ENCODE data around the gene PDZD4.
A peak's percentile ranks its signal among the peaks of the same experiment; 100 is the strongest.

Gene PDZD4

DNA sequence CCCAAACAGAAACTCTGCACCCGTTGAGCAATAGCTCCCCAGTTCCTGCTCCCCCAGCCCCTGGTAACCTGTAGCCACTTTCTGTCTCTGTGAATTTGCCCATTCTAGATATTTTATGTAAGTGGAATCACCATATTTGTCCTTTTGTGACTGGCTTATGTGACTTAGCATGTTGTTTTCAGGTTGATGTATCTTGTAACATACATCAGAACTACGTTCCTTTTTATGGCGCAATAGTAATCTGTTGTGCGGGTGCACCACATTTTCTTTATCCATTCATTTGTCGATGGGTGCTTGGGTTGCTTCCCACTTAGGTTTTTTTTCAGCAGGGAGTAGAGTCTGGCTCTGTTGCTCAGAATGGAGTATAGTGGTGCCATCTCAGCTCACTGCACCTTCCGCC, 6.6 kb upstream of the PDZD4 start:
- no peaks in the 10 kb centered on the region for H3K9me3 ChIP-seq
- H3K4me3 ChIP-seq: no peak overlapping the region
- in situ Hi-C loops (cut with MboI; ENCODE audit: low sequenced_read_pairs): no loop called here
- no peaks in the 10 kb centered on the region for H3K27me3 ChIP-seq (ENCODE audit: low read depth)
- no peak for DNase-seq (ENCODE audit: low spot score in 2 of 2)
- no peaks in the 10 kb centered on the region for H3K4me1 ChIP-seq
- H3K36me3 ChIP-seq (replicated peaks): no peaks in the 10 kb centered on the region

DNA sequence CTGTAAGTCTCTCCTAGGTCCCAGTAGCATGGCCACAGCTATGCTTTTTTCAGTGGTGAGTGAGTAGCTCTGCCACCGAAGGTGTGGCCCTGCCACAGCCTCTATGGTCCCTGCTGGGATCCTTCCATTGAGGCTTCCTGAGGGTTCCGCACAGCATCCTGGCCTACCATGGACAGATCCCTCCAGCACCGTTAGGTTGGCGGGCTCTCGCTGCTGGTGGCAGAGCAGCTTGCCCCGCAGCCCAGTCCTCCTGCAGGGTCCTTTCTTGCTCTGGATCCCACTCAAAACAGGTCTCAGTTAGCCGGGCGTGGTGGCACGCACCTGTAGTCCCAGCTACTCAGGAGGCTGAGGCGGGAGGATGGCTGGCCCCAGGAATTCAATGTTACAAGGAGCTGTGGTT, 2.4 kb upstream of the PDZD4 start:
- in situ Hi-C loops (cut with MboI; ENCODE audit: low sequenced_read_pairs): no loop called here

DNA sequence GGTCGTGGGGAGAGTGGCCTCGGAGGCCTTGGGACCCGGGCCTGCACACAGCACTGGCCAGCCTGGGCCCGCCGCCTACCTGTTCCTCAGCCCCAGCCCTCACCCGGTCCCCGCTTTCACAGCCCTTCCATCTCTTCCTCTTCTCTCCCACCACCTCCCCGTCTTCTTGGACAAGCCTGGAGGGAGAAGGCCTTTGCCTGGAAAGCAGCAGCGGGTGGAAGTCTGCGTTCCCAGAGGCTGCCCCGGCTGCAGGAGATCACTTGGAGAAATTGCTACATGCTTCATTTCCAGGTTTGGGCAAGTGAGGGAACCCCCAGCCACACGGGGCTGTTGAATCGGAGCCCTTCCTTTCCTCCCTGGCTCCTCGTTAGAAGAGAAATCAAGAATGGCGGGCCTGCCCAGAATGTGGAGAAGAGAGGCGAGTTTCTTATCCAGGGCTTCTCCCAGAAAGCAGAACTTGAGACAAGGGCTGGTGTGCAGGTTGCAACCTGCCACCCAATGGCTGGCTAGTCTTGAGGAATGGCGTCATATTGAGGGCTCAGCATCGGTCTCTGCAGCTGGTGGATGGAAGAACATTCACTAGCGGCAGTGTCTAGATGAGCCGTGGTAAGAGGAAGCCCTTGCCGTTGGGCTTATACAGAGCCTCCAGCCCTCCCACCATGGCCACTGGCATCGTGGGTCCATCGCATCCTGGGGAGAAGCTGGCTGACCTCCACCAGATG, 1.2 kb upstream of the PDZD4 start:
- Histone ChIP-seq H3K27me3 (ENCODE audit: low read depth) (no peaks in the 10 kb centered on the region), H3K4me3 (no peak overlapping the region), H3K36me3 (replicated peaks) (no peaks in the 10 kb centered on the region), H3K9me3 (no peaks in the 10 kb centered on the region), H3K4me1 (no peaks in the 10 kb centered on the region)
- DNase-seq (ENCODE audit: low spot score in 2 of 2): no peak
- in situ Hi-C loops (cut with MboI; ENCODE audit: low sequenced_read_pairs): no loop called here

More for the DNA sequence above, 2.4 kb upstream of the PDZD4 start:
- H3K4me1 ChIP-seq: no peaks in the 10 kb centered on the region
- no peaks in the 10 kb centered on the region for H3K9me3 ChIP-seq
- no peaks in the 10 kb centered on the region for H3K27me3 ChIP-seq (ENCODE audit: low read depth)
- no peaks in the 10 kb centered on the region for H3K36me3 ChIP-seq (replicated peaks)
- no peak for DNase-seq (ENCODE audit: low spot score in 2 of 2)
- H3K4me3 ChIP-seq: no peak overlapping the region

DNA sequence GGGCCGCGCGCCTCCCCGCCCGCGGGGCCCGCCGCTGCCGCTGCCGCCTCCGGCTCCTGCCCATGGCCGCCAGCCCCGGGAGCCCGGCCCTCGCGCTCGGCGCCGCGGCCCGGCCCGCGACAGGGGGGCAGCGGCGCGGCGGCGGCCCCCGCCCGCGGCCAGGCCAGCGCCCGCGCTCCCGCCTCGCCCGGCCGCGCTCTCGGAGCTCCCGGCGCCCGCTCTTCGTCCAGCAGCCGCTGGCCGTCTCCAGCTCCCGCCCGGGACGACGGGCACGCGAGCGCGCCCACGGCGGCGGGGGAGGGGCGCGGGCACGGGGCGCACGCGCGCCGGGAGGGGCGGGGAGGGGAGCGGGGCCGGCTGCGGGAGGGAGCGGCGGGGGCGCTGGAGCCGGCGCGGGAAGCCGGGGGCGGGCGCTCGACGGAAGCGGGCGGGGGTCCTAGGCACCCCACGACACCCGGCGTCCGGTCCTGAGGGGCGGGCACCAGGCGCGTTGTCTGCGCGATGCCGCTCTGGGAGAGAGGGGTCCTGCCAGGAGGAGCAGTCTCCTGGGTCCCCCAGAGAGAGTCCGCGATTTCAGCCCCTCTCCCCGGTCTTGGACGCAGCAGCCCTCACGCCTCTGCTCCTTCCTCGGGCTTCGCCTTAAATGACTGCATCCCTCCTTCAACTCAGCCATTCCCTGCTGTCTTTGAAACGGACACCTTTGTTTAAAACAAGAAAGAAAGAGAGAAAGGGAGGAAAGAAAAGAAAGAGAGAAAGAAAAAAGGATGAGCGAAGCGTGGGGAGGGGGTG, 490 bp upstream of the PDZD4 start:
- Histone ChIP-seq H3K27me3 (ENCODE audit: low read depth) (no peaks in the 10 kb centered on the region), H3K9me3 (no peaks in the 10 kb centered on the region), H3K4me1 (no peaks in the 10 kb centered on the region), H3K36me3 (replicated peaks) (no peaks in the 10 kb centered on the region), H3K4me3 (peak overlapping the region; percentile 15)
- in situ Hi-C loops (cut with MboI; ENCODE audit: low sequenced_read_pairs): no loop called here
- no peak for DNase-seq (ENCODE audit: low spot score in 2 of 2)

DNA sequence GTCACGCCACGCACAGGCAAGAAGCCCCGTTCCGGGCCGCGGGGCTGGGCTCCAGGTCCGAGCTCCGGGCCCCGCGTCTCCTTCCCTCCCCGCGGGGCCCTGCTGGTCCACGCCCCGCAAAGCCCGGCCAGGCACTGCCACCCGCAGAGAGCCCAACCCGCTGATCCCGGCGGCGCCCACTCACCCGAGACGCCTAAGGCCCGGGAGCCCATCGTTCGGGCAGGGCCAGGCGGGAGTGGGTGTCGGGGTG, 870 bp downstream of the PDZD4 start:
- H3K27me3 ChIP-seq (ENCODE audit: low read depth): no peaks in the 10 kb centered on the region
- in situ Hi-C loops (cut with MboI; ENCODE audit: low sequenced_read_pairs): no loop called here
- no peaks in the 10 kb centered on the region for H3K9me3 ChIP-seq
- peak overlapping the region; percentile 37 for H3K4me3 ChIP-seq
- H3K36me3 ChIP-seq (replicated peaks): no peaks in the 10 kb centered on the region
- DNase-seq (ENCODE audit: low spot score in 2 of 2): peak in 1 of 2 experiments; percentile 34
- H3K4me1 ChIP-seq: no peaks in the 10 kb centered on the region

DNA sequence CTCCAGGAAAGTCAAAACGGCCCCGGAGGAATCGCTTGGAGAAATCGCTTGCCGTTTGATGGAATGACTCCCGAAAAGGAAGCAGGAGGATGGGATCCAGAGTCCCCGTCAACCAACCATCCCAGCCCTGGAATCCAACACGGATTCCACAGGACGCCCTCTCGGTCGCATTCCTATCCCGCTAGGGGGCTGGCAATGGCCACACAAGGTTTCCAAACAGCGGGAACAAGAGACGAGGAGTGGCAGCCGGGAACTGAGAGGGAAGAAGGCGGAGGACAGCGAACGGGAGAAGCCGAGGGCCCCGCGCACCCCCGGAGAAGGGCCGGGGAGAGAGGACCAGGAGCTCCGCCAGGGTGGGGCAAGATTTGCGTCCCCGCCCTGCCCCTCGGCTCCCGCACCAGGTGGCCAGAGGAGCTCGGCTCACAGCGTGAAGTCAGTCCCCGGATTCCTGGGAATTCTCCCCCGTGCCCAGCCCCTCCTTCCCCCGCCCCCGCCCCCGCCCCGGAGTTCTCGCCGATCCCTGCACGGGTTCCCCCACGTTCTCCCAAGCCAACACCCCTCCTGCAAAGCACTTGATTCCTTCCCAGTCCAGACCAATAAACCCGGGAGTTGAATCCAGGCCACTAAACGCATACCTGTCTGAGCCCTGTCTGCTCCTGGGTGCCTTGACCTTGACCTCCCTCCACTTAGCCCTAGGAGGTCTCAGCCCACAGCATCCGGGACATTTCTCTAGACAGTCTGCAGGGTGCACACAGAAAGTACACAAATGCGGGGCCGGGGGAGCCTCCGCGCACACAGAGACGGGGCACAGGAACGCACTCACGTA, 1.4 kb downstream of the PDZD4 start:
- peak overlapping the region; percentile 37 for H3K4me3 ChIP-seq
- in situ Hi-C loops (cut with MboI; ENCODE audit: low sequenced_read_pairs): no loop called here
- H3K36me3 ChIP-seq (replicated peaks): no peaks in the 10 kb centered on the region
- no peaks in the 10 kb centered on the region for H3K9me3 ChIP-seq
- no peaks in the 10 kb centered on the region for H3K4me1 ChIP-seq
- DNase-seq (ENCODE audit: low spot score in 2 of 2): peak; percentile 38 to 71
- H3K27me3 ChIP-seq (ENCODE audit: low read depth): no peaks in the 10 kb centered on the region

DNA sequence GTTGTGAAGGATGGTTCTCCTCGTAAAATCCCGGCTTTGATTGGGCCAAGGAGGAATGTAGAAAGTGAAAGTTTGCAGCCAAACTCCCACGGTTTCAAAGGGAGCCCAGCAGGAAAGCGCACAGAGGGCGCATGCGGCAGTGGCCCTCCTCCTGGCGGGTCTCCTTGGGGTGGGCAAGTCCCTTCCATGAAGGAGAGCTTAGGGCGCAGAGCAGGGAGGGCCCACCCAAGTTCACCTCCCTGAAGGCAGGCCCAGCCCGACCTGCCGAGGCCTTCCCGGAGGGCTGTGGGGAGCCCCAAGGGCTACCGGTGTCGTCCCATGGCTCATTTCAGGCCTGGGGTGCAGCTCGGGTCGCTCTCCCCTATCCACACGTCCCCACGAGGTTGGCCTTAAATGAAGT, 2.0 kb downstream of the PDZD4 start:
- H3K4me3 ChIP-seq: peak overlapping the region; percentile 37
- no peaks in the 10 kb centered on the region for H3K36me3 ChIP-seq (replicated peaks)
- H3K27me3 ChIP-seq (ENCODE audit: low read depth): no peaks in the 10 kb centered on the region
- no peak for DNase-seq (ENCODE audit: low spot score in 2 of 2)
- in situ Hi-C loops (cut with MboI; ENCODE audit: low sequenced_read_pairs): no loop called here
- no peaks in the 10 kb centered on the region for H3K4me1 ChIP-seq
- no peaks in the 10 kb centered on the region for H3K9me3 ChIP-seq

DNA sequence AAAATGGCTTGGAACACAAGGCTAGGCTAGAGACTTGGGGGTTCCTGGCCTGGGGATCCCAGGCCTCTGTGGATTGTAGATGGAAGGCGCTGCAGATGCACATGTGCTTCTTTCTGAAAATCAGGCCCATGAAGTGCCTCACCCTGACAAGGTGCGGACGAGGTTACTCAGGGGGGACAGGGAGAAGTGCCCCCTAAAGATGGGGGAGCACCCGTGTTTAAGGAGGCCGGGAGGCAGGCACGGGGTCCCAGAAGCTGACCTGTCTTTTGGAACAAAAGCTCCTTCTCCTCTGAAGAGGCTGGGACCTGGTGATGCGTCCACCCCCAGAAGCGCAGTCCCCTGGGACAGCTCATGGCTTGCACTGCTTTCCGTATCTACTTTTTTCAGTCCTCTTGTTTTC, 2.4 kb downstream of the PDZD4 start:
- no peaks in the 10 kb centered on the region for H3K36me3 ChIP-seq (replicated peaks)
- H3K27me3 ChIP-seq (ENCODE audit: low read depth): no peaks in the 10 kb centered on the region
- in situ Hi-C loops (cut with MboI; ENCODE audit: low sequenced_read_pairs): no loop called here
- H3K9me3 ChIP-seq: no peaks in the 10 kb centered on the region
- DNase-seq (ENCODE audit: low spot score in 2 of 2): no peak
- H3K4me1 ChIP-seq: no peaks in the 10 kb centered on the region
- H3K4me3 ChIP-seq: no peak overlapping the region

DNA sequence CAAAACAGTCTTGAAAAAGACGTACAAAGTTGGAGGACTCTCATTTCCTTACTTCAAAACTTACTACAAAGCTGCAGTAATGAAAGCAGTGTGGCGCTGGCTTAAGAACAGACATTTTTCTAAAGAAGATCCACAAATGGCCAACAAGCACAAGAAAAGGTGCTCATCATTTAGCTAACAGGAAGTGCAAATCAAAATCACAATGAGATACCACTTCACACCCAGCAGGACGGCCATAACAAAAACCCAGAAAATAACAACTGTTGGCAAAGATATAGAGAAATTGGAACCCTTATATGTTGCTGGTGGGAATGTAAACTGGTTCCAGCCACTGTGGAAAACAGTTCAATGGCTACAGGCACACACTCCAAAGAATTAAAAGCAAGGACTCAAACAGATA, 3.3 kb downstream of the PDZD4 start:
- no peaks in the 10 kb centered on the region for H3K9me3 ChIP-seq
- H3K36me3 ChIP-seq (replicated peaks): no peaks in the 10 kb centered on the region
- no peak overlapping the region for H3K4me3 ChIP-seq
- no peaks in the 10 kb centered on the region for H3K27me3 ChIP-seq (ENCODE audit: low read depth)
- no peaks in the 10 kb centered on the region for H3K4me1 ChIP-seq
- in situ Hi-C loops (cut with MboI; ENCODE audit: low sequenced_read_pairs): no loop called here
- no peak for DNase-seq (ENCODE audit: low spot score in 2 of 2)

DNA sequence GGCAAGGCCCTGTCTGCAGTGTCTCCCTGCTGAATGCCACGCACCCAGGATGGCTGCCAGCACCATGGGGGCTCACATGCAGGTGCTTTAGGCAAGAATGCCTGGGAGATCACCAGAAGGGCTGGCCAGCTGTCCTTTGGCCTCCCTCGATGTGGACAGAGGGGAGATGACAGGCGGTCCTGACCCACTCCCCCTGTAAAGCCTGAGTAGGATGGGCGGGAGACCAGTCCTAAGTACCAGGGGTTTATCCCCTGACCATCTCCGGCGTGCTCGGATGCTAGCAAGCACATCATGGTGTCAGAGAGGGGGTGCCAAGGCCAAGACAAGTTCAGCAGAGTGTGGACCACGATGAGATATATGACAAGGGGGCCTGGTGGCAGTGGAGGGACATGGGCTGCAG, 5.3 kb downstream of the PDZD4 start:
- H3K36me3 ChIP-seq (replicated peaks): no peaks in the 10 kb centered on the region
- H3K27me3 ChIP-seq (ENCODE audit: low read depth): no peaks in the 10 kb centered on the region
- in situ Hi-C loops (cut with MboI; ENCODE audit: low sequenced_read_pairs): no loop called here
- H3K4me3 ChIP-seq: no peak overlapping the region
- no peaks in the 10 kb centered on the region for H3K4me1 ChIP-seq
- DNase-seq (ENCODE audit: low spot score in 2 of 2): no peak
- H3K9me3 ChIP-seq: no peaks in the 10 kb centered on the region

DNA sequence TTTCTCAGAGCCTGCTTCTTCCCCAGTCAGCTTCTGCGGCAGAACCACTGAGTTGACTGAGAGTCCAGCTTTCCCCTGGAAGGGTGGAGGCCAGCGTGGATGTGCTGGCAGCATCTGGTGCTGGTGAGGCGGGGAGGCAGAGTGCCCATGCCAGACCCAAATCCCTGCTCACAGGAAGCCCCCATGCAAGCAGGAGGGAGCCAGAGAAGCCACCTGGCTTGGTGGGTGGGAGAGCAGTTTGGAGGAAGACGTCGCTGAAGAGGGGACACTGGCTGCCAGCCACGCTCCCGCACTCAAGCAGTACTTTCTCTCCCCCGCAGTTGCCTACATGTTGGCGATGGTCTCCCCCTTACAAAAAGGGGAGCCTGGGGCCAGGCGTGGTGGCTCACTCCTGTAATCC, 6.0 kb downstream of the PDZD4 start:
- no peaks in the 10 kb centered on the region for H3K36me3 ChIP-seq (replicated peaks)
- peaks cover 5% of the 10 kb centered on the region; the same call in 1 of the 2 replicates for H3K4me1 ChIP-seq
- no peak overlapping the region for H3K4me3 ChIP-seq
- H3K27me3 ChIP-seq (ENCODE audit: low read depth): no peaks in the 10 kb centered on the region
- H3K9me3 ChIP-seq: no peaks in the 10 kb centered on the region
- DNase-seq (ENCODE audit: low spot score in 2 of 2): no peak
- in situ Hi-C loops (cut with MboI; ENCODE audit: low sequenced_read_pairs): no loop called here

DNA sequence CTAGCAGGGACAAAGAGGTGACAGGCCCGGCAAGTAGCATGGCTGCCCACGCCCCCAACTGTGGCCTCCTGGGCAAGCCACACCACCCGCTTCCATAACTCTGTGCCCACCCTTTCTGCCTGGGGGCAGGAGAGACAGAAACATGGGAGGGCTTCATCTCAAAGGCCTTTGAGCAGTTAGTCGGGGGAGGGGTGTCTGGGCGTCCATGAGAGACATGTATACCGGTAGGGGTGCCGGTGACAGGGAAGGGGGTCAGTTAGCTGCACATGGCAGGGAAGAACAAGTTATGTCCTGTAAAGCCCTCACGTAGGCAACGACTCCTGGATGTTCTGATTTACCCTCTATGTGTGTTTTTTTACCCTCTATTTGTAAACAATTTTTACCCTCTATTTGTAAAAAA, 9.3 kb downstream of the PDZD4 start:
- H3K9me3 ChIP-seq: no peaks in the 10 kb centered on the region
- no peak for DNase-seq (ENCODE audit: low spot score in 2 of 2)
- H3K36me3 ChIP-seq (replicated peaks): no peaks in the 10 kb centered on the region
- in situ Hi-C loops (cut with MboI; ENCODE audit: low sequenced_read_pairs): no loop called here
- no peak overlapping the region for H3K4me3 ChIP-seq
- peaks cover 12% of the 10 kb centered on the region; the same call in 1 of the 2 replicates for H3K4me1 ChIP-seq
- H3K27me3 ChIP-seq (ENCODE audit: low read depth): no peaks in the 10 kb centered on the region

DNA sequence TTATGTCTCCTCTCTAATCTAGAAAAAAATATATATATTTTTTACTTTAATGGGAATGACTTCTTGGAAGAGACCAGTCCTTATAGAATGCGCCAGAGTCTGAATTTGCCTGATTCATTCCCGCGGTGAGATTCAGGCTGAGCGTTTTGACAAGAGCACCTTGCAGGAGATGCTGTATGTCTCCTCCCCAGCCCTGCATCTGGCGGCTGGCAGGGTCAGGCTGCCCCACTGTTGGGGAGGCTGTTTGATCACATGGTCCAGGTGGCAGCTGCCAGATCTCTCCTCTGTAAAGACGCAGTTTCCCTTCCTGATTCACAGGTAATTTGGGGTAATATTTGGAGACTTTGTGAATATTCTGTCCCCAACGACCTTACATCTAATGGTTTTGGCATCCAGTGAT, 9.7 kb downstream of the PDZD4 start:
- no peak for DNase-seq (ENCODE audit: low spot score in 2 of 2)
- no peak overlapping the region for H3K4me3 ChIP-seq
- in situ Hi-C loops (cut with MboI; ENCODE audit: low sequenced_read_pairs): no loop called here

More for the DNA sequence above, 9.7 kb downstream of the PDZD4 start:
- Histone ChIP-seq H3K27me3 (ENCODE audit: low read depth) (no peaks in the 10 kb centered on the region), H3K4me1 (peaks cover 12% of the 10 kb centered on the region; the same call in 1 of the 2 replicates), H3K9me3 (no peaks in the 10 kb centered on the region), H3K36me3 (replicated peaks) (no peaks in the 10 kb centered on the region)
